ENCODE measurements around the gene PLGRKT.

Gene PLGRKT

DNA sequence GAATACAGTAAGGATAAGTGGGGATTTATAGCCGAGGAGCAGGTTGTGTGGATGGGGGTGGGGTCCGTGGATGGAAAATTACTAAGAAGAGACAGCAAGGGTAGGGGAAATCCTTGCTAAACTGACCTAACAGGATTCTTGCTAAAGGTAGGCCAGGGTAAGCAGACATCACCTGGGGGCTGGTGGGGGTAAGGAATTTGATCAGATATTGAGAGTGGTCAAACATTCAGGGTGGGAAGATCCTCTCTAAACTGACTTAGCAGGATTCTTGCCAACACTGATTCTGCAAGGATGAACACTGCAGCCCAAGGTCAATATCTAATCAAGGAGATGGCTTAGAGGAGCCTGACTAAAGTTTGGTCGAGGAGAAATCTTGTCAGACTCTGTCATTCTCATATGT, 2.7 kb upstream of the PLGRKT start:
- Histone ChIP-seq H3K9ac (ENCODE audit: low read length) (no peak overlapping the region), H3K4me2 (ENCODE audit: low read depth, low read length, poor library complexity, severe bottlenecking) (no peak overlapping the region), H3K27ac (ENCODE audit: low read depth, low read length) (no peak overlapping the region), H3K4me3 (ENCODE audit: insufficient read depth, low read length, poor library complexity, severe bottlenecking) (no peak overlapping the region), H4K20me1 (ENCODE audit: low read depth, low read length) (no peaks in the 10 kb centered on the region), H3K79me2 (ENCODE audit: insufficient read depth, low read length) (no peaks in the 10 kb centered on the region), H3K27me3 (ENCODE audit: low read length) (no peaks in the 10 kb centered on the region), H2AFZ (ENCODE audit: low read depth, low read length, severe bottlenecking) (no peak overlapping the region), H3K9me2 (replicated peaks; ENCODE audit: insufficient read depth, low read length) (no peaks in the 10 kb centered on the region), H3F3A (ENCODE audit: insufficient read depth) (peaks cover 11% of the 10 kb centered on the region), H3K9me3 (ENCODE audit: insufficient read depth, low read length) (no peaks in the 10 kb centered on the region), H3K36me3 (ENCODE audit: low read length) (peaks cover 3% of the 10 kb centered on the region)
- TF ChIP-seq, protein P1, sequence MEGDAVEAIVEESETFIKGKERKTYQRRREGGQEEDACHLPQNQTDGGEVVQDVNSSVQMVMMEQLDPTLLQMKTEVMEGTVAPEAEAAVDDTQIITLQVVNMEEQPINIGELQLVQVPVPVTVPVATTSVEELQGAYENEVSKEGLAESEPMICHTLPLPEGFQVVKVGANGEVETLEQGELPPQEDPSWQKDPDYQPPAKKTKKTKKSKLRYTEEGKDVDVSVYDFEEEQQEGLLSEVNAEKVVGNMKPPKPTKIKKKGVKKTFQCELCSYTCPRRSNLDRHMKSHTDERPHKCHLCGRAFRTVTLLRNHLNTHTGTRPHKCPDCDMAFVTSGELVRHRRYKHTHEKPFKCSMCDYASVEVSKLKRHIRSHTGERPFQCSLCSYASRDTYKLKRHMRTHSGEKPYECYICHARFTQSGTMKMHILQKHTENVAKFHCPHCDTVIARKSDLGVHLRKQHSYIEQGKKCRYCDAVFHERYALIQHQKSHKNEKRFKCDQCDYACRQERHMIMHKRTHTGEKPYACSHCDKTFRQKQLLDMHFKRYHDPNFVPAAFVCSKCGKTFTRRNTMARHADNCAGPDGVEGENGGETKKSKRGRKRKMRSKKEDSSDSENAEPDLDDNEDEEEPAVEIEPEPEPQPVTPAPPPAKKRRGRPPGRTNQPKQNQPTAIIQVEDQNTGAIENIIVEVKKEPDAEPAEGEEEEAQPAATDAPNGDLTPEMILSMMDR (IDR thresholded peaks at IDR 0.05; ENCODE audit: insufficient read depth, low read length, poor library complexity, severe bottlenecking), result no peak
- no peak for TF ChIP-seq EZH2phosphoT487 (conservative IDR thresholded peaks at IDR 0.05; ENCODE audit: low read length)

GRCh38 chr9:5438301-5439162, 807 bp upstream of the PLGRKT start:
- no peaks in the 10 kb centered on the region for H4K20me1 ChIP-seq (ENCODE audit: low read depth, low read length)
- H3K9me3 ChIP-seq (ENCODE audit: insufficient read depth, low read length), result no peaks in the 10 kb centered on the region
- H3F3A ChIP-seq (ENCODE audit: insufficient read depth), result peaks cover 11% of the 10 kb centered on the region
- no peak for TF ChIP-seq EZH2phosphoT487 (conservative IDR thresholded peaks at IDR 0.05; ENCODE audit: low read length)
- TF ChIP-seq, protein P1 (IDR thresholded peaks at IDR 0.05; ENCODE audit: insufficient read depth, low read length, poor library complexity, severe bottlenecking), result no peak
- H3K36me3 ChIP-seq (ENCODE audit: low read length), result peaks cover 6% of the 10 kb centered on the region
- no peaks in the 10 kb centered on the region for H3K27me3 ChIP-seq (ENCODE audit: low read length)
- peak overlapping the region; percentile 81 for H3K4me2 ChIP-seq (ENCODE audit: low read depth, low read length, poor library complexity, severe bottlenecking)
- H2AFZ ChIP-seq (ENCODE audit: low read depth, low read length, severe bottlenecking), result peak overlapping the region; percentile 44
- peak overlapping the region; percentile 84 for H3K4me3 ChIP-seq (ENCODE audit: insufficient read depth, low read length, poor library complexity, severe bottlenecking)
- no peaks in the 10 kb centered on the region for H3K9me2 ChIP-seq (replicated peaks; ENCODE audit: insufficient read depth, low read length)
- peak overlapping the region; percentile 84 for H3K27ac ChIP-seq (ENCODE audit: low read depth, low read length)
- no peaks in the 10 kb centered on the region for H3K79me2 ChIP-seq (ENCODE audit: insufficient read depth, low read length)
- peak overlapping the region; percentile 80 for H3K9ac ChIP-seq (ENCODE audit: low read length)

DNA sequence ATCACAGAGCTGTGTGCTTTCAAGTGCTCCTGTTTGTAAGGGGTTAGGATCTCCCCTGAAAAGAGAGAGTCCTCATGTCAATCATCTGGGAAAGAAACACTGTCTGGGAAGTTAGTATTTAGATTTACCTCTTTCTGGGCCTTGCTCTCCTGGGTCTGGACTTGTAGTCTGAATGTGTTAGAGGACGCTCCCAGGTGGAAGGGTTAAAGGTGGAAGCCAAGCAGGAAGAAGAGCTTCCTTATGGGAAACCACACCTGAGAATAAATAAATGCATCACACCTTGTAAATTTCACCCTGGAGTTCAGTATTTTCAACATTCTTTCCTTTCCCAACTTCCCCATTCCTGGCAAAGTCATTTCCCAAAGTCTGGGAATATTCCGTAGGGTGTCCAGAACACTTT, 1.3 kb downstream of the PLGRKT start:
- Histone ChIP-seq H3K9me2 (replicated peaks; ENCODE audit: insufficient read depth, low read length) (no peaks in the 10 kb centered on the region), H3K4me3 (ENCODE audit: insufficient read depth, low read length, poor library complexity, severe bottlenecking) (peak overlapping the region; percentile 84), H3K4me2 (ENCODE audit: low read depth, low read length, poor library complexity, severe bottlenecking) (peak overlapping the region; percentile 81), H3K36me3 (ENCODE audit: low read length) (peaks cover 6% of the 10 kb centered on the region), H3K9ac (ENCODE audit: low read length) (peak overlapping the region; percentile 80), H2AFZ (ENCODE audit: low read depth, low read length, severe bottlenecking) (no peak overlapping the region), H3K27me3 (ENCODE audit: low read length) (no peaks in the 10 kb centered on the region), H3K79me2 (ENCODE audit: insufficient read depth, low read length) (no peaks in the 10 kb centered on the region), H4K20me1 (ENCODE audit: low read depth, low read length) (no peaks in the 10 kb centered on the region), H3K9me3 (ENCODE audit: insufficient read depth, low read length) (no peaks in the 10 kb centered on the region), H3F3A (ENCODE audit: insufficient read depth) (peaks cover 11% of the 10 kb centered on the region), H3K27ac (ENCODE audit: low read depth, low read length) (peak overlapping the region; percentile 1; the same call in 1 of the 2 replicates)
- TF ChIP-seq, protein P1 (IDR thresholded peaks at IDR 0.05; ENCODE audit: insufficient read depth, low read length, poor library complexity, severe bottlenecking), result no peak
- no peak for TF ChIP-seq EZH2phosphoT487 (conservative IDR thresholded peaks at IDR 0.05; ENCODE audit: low read length)
